Hepatocyte (in vitro differentiated cells): ENCODE measurements around the gene XRCC4.

Source experiments
- CTCF ChIP-seq: fragments of 200-600 bp; sonication (generic); IDR thresholded peaks from 2 replicates; pipeline ENCODE4 v1.5.1; 2016; ENCODE audit warnings: antibody characterized with exemption, mild to moderate bottlenecking; ENCODE audit not compliant: poor library complexity
- EZH2 ChIP-seq: fragments of 200-600 bp; sonication (generic); IDR thresholded peaks from 2 replicates; pipeline ENCODE4 v1.6.1; 2016; ENCODE audit warnings: antibody characterized with exemption, mild to moderate bottlenecking, borderline replicate concordance
- EZH2phosphoT487 ChIP-seq: fragments of 200-600 bp; sonication (generic); IDR thresholded peaks from one replicate; pipeline ENCODE4 v1.6.1; 2018; ENCODE audit warnings: antibody characterized with exemption, mild to moderate bottlenecking, low read depth, moderate library complexity; ENCODE audit not compliant: unreplicated experiment, severe bottlenecking

GRCh38 chr5:83331842-83332241, 254.5 kb downstream of the XRCC4 start:
- TF ChIP-seq CTCF (no peak), EZH2 (no peak), EZH2phosphoT487 (no peak)
